GM12878 (cell line): Measurements from ENCODE around the gene TYRO3.
"Not testable (repeated sequence)": the region's sequence is repeated elsewhere in the genome, so short reads cannot be mapped to it uniquely, and the experiment has no call there.

Experiments used
- CREB1 ChIP-seq: IDR thresholded peaks from 2 replicates; pipeline ENCODE4 v1.6.1; 2012; ENCODE audit warnings: low read depth, mild to moderate bottlenecking, inconsistent platforms
- MYC ChIP-seq: IDR thresholded peaks from 2 replicates; pipeline ENCODE4 v1.6.1; 2011; ENCODE audit warnings: mild to moderate bottlenecking, low read length, moderate library complexity, inconsistent platforms; ENCODE audit not compliant: insufficient read depth, insufficient replicate concordance, insufficient read length, severe bottlenecking
- REST ChIP-seq: IDR thresholded peaks from 2 replicates; pipeline ENCODE4 v1.6.1; 2012; ENCODE audit warnings: mild to moderate bottlenecking, low read depth, low read length
- TBL1XR1 ChIP-seq: IDR thresholded peaks from 2 replicates; pipeline ENCODE4 v1.6.1; 2012; ENCODE audit warnings: low read depth, low read length, improper control_type of control experiment
- TF ChIP-seq, protein P1 (sequence below): IDR thresholded peaks from 2 replicates; pipeline ENCODE4 v1.6.1; 2012; ENCODE audit warnings: low read depth, low read length, improper control_type of control experiment

- TF ChIP-seq, protein P1, sequence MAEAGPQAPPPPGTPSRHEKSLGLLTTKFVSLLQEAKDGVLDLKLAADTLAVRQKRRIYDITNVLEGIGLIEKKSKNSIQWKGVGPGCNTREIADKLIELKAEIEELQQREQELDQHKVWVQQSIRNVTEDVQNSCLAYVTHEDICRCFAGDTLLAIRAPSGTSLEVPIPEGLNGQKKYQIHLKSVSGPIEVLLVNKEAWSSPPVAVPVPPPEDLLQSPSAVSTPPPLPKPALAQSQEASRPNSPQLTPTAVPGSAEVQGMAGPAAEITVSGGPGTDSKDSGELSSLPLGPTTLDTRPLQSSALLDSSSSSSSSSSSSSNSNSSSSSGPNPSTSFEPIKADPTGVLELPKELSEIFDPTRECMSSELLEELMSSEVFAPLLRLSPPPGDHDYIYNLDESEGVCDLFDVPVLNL: not testable (repeated sequence)
- not testable (repeated sequence) for TF ChIP-seq CREB1, MYC, TBL1XR1, REST
Measured at GRCh38 chr15:41589571-41589970, 30.6 kb downstream of the TYRO3 start.
